Caco-2 (cell line): ENCODE results near the gene WIPF3. TPM values are rescaled to one million over a fixed set of nuclear protein-coding genes. Genes with fewer than 3 reads are reported as not detected.

Experiments
- BruUV-seq: library from RNA; stranded (reverse); fragments of 400-500 nt; replicated peaks from 2 replicates; lab custom pipeline; 2021; lab: Mats Ljungman, UMichigan
- CTCF ChIA-PET: fragments of 300-600 bp; sonication (Branson Sonifier 250); formaldehyde crosslinking; loops from one replicate; lab custom pipeline; 2022; ENCODE audit warnings: antibody characterized with exemption; lab: Charles Lee
- POLR2A ChIA-PET: fragments of 300-600 bp; sonication (Branson Sonifier 250); formaldehyde crosslinking; loops from one replicate; lab custom pipeline; 2022; ENCODE audit warnings: antibody characterized with exemption; lab: Charles Lee
- DNase-seq, 2 experiments: peaks; one replicate each; pipeline versions ENCODE4 v3.0.0 to v3.0.0-alpha.2; 2020 to 2022
- H3K27me3 ChIP-seq: replicated peaks from 2 replicates; pipeline ENCODE4 v1.6.0; 2011; ENCODE audit warnings: low read length; ENCODE audit not compliant: control insufficient read depth, insufficient read depth
- H3K36me3 ChIP-seq: 2 replicates; pipeline ENCODE4 v1.5.1; 2011; ENCODE audit warnings: low read length; ENCODE audit not compliant: control insufficient read depth, insufficient read depth
- H3K4me1 ChIP-seq: fragments of 250-450 bp; sonication (Bioruptor Pico); 2 replicates; pipeline ENCODE4 v1.5.1; 2020; ENCODE audit warnings: mild to moderate bottlenecking
- H3K4me3 ChIP-seq: 2 replicates; pipeline ENCODE4 v1.5.1; 2011; ENCODE audit warnings: low read depth, mild to moderate bottlenecking, control low read depth, low read length
- H3K9me3 ChIP-seq: fragments of 250-450 bp; sonication (Bioruptor Pico); 2 replicates; pipeline ENCODE4 v1.5.1; 2020; ENCODE audit warnings: mild to moderate bottlenecking, moderate library complexity
- H3K27ac Mint-ChIP-seq: one replicate; pipeline ENCODE4 v1.8.0; 2022; ENCODE audit warnings: mixed read lengths; ENCODE audit not compliant: unreplicated experiment
- H3K27me3 Mint-ChIP-seq: one replicate; pipeline ENCODE4 v1.8.0; 2022; ENCODE audit warnings: mixed read lengths; ENCODE audit not compliant: insufficient read depth, unreplicated experiment
- H3K36me3 Mint-ChIP-seq: one replicate; pipeline ENCODE4 v1.8.0; 2022; ENCODE audit warnings: mild to moderate bottlenecking, mixed read lengths; ENCODE audit not compliant: insufficient read depth, unreplicated experiment
- H3K4me1 Mint-ChIP-seq: one replicate; pipeline ENCODE4 v1.8.0; 2022; ENCODE audit warnings: low read depth, mixed read lengths; ENCODE audit not compliant: unreplicated experiment
- H3K4me3 Mint-ChIP-seq: one replicate; pipeline ENCODE4 v1.8.0; 2022; ENCODE audit warnings: mild to moderate bottlenecking, moderate library complexity, mixed read lengths; ENCODE audit not compliant: unreplicated experiment
- H3K9me3 Mint-ChIP-seq: one replicate; pipeline ENCODE4 v1.8.0; 2022; ENCODE audit warnings: mixed read lengths; ENCODE audit not compliant: unreplicated experiment
- intact Hi-C: fragments of 100-400 bp; cut with micrococcal nuclease; formaldehyde crosslinking; loops from one replicate; pipeline ENCODE4 v1.10.0; 2022; ENCODE audit not compliant: unreplicated experiment
- total RNA-seq: library from RNA; stranded (reverse); gene quantifications from 2 replicates; pipeline ENCODE4 v1.2.3, GENCODE V29; 2022
- TF ChIP-seq, protein P1 (sequence below), 2 experiments: fragments of 200-600 bp in 1 of 2; IDR thresholded peaks; 1 replicate in 1 of 2; 2 replicates in 1 of 2; pipeline versions ENCODE4 v1.5.1 to v1.8.0; 2011 to 2022; ENCODE audit warnings: antibody characterized with exemption in 1 of 2, control low read depth in 1 of 2, inconsistent platforms in 1 of 2, low read depth in 1 of 2, low read length in 1 of 2, mild to moderate bottlenecking in 1 of 2, moderate library complexity in 1 of 2; ENCODE audit not compliant: insufficient read depth in 1 of 2, severe bottlenecking in 1 of 2, unreplicated experiment in 1 of 2

WIPF3 gene
- total RNA-seq, 1 experiment from 2014 or later: 1.2 TPM

DNA sequence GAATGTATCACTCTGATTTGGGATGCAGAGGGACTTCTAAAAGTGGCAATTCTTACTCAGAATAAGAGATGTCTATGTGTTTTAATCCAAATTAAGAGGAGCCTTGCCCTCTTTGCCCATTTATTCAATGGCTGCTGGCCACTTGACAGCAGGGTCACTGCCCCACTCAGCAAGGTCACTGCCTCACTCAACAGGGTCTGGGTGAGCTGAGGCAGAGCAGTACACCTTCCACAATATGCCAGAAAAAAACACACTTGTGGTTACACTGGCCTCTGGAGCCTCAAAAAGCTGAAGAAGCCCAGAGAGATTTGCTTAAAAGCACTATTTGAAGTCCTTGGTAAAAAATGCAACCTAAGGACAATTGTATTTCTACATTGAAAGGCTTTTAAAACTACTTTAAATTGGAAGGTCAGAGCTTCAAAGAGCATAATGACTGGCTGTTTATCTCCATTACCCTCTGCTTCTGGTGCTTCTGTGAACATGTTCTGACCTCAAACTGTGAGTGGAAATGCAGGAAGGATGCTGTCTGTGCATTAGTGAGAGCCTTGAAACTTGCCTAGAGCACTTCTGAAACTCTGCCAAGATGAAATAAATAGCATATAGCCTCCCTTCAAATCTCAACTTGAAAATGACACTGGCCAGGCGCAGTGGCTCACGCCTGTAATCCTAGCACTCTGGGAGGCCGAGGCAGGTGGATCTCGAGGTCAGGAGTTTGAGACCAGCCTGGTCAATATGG, 35.1 kb upstream of the WIPF3 start:
- intact Hi-C loops: no loop called here
- no TSS peak for BruUV-seq
- no peaks in the 10 kb centered on the region for H3K36me3 Mint-ChIP-seq
- no peaks in the 10 kb centered on the region for H3K36me3 ChIP-seq
- no peaks in the 10 kb centered on the region for H3K4me1 ChIP-seq
- H3K9me3 Mint-ChIP-seq: no peaks in the 10 kb centered on the region
- H3K27me3 ChIP-seq: no peaks in the 10 kb centered on the region; the same call in 1 of the 2 replicates
- H3K4me3 ChIP-seq: no peak overlapping the region
- peaks cover 17% of the 10 kb centered on the region for H3K27me3 Mint-ChIP-seq
- no peak overlapping the region for H3K27ac Mint-ChIP-seq
- no peaks in the 10 kb centered on the region for H3K9me3 ChIP-seq
- POLR2A ChIA-PET: no interaction called here
- no peak overlapping the region for H3K4me3 Mint-ChIP-seq
- CTCF ChIA-PET: no interaction called here
- DNase-seq: no peak
- peaks cover 3% of the 10 kb centered on the region for H3K4me1 Mint-ChIP-seq
- TF ChIP-seq, protein P1, sequence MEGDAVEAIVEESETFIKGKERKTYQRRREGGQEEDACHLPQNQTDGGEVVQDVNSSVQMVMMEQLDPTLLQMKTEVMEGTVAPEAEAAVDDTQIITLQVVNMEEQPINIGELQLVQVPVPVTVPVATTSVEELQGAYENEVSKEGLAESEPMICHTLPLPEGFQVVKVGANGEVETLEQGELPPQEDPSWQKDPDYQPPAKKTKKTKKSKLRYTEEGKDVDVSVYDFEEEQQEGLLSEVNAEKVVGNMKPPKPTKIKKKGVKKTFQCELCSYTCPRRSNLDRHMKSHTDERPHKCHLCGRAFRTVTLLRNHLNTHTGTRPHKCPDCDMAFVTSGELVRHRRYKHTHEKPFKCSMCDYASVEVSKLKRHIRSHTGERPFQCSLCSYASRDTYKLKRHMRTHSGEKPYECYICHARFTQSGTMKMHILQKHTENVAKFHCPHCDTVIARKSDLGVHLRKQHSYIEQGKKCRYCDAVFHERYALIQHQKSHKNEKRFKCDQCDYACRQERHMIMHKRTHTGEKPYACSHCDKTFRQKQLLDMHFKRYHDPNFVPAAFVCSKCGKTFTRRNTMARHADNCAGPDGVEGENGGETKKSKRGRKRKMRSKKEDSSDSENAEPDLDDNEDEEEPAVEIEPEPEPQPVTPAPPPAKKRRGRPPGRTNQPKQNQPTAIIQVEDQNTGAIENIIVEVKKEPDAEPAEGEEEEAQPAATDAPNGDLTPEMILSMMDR (IDR thresholded peaks at IDR 0.05; ENCODE audit: insufficient read depth in 1 of 2, low read depth in 1 of 2, low read length in 1 of 2, severe bottlenecking in 1 of 2, unreplicated experiment in 1 of 2): no peak

DNA sequence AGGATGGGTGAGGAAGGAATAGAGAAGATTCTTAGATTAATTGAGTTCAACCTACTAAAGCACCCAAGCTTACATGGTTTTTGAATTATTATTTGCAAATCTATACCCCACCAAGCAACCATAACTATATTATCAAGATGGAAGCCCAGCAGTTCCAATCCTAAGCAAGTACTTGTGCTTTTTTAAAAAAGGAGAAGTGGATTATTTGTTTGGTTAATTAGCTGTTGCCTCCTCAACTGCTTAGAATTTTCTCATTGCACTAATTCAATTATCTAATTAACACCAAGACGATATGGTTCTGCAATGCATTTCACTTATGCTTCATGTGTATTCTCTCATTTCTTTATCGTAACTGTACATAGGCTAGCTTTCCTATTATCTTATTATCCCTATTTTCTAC, 27.3 kb upstream of the WIPF3 start:
- Histone ChIP-seq H3K4me3 (no peak overlapping the region), H3K4me1 (no peaks in the 10 kb centered on the region), H3K36me3 (no peaks in the 10 kb centered on the region), H3K27me3 (no peaks in the 10 kb centered on the region; the same call in 1 of the 2 replicates), H3K9me3 (no peaks in the 10 kb centered on the region)
- BruUV-seq: no TSS peak
- intact Hi-C loops: no loop called here
- POLR2A ChIA-PET: no interaction called here
- no peak overlapping the region for H3K4me3 Mint-ChIP-seq
- no peak for DNase-seq
- H3K36me3 Mint-ChIP-seq: no peaks in the 10 kb centered on the region
- H3K27me3 Mint-ChIP-seq: peaks cover 17% of the 10 kb centered on the region
- no peaks in the 10 kb centered on the region for H3K4me1 Mint-ChIP-seq
- TF ChIP-seq, protein P1 (IDR thresholded peaks at IDR 0.05; ENCODE audit: insufficient read depth in 1 of 2, low read depth in 1 of 2, low read length in 1 of 2, severe bottlenecking in 1 of 2, unreplicated experiment in 1 of 2): no peak
- no peak overlapping the region for H3K27ac Mint-ChIP-seq
- no peaks in the 10 kb centered on the region for H3K9me3 Mint-ChIP-seq
- CTCF ChIA-PET: no interaction called here

DNA sequence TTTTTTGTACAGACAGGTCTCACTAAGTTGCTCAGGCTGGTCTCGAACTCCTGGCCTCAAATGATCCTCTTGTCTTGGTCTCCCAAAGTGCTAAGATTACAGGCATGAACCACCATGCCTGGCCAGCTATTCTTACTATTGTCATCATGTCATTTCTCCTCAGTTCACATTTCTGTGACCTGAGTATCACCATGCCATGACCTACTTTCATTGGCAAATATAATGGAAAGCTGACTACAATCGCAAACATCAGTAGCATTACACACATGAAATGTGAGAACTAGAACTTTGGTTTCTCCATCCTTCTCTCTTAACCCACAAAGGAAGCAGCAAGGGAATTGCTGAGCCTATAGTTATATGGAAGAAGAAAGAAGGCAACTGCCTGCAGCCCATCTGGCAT, 26.0 kb upstream of the WIPF3 start:
- POLR2A ChIA-PET: no interaction called here
- no peak overlapping the region for H3K4me3 ChIP-seq
- Mint-ChIP-seq H3K27me3 (peaks cover 11% of the 10 kb centered on the region), H3K27ac (no peak overlapping the region), H3K9me3 (no peaks in the 10 kb centered on the region), H3K36me3 (no peaks in the 10 kb centered on the region), H3K4me3 (no peak overlapping the region), H3K4me1 (no peaks in the 10 kb centered on the region)
- TF ChIP-seq, protein P1 (IDR thresholded peaks at IDR 0.05; ENCODE audit: insufficient read depth in 1 of 2, low read depth in 1 of 2, low read length in 1 of 2, severe bottlenecking in 1 of 2, unreplicated experiment in 1 of 2): no peak
- no peaks in the 10 kb centered on the region for H3K4me1 ChIP-seq
- intact Hi-C loops: no loop called here
- no peak for DNase-seq
- BruUV-seq: no TSS peak
- no peaks in the 10 kb centered on the region for H3K36me3 ChIP-seq
- H3K9me3 ChIP-seq: no peaks in the 10 kb centered on the region
- CTCF ChIA-PET: no interaction called here
- H3K27me3 ChIP-seq: no peaks in the 10 kb centered on the region; the same call in 1 of the 2 replicates
